ENCODE results near the gene HSD17B8. TPM values are rescaled to one million over a fixed set of nuclear protein-coding genes. Genes with fewer than 3 reads are reported as not detected.
A peak's percentile ranks its signal among the peaks of the same experiment; 100 is the strongest.

The HSD17B8 gene
- total RNA-seq, 1 experiment from 2014 or later = 4.2 TPM

DNA sequence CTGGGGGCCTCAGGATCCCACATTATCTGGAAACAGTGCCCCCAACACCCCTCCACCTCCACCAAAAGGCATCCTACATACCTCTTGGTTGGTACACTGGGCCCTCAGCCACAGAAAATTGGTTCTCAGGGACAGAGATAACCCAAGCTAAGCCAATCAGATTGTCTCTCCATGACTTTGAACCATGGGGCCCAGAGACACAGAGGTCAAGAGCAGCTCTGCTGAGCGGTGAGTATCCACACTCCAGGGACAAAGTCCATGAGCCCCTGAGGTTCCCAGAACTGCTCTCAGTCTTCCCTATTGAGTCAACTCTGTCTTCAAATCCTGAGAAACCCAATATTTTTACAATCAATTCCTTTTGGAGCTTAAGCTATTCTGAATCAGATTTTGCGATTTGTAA, 47.5 kb upstream of the HSD17B8 start:
- Histone ChIP-seq H3K9me3 (ENCODE audit: low read length) (no peaks in the 10 kb centered on the region), H3F3A (ENCODE audit: low read length, unreplicated experiment) (no peaks in the 10 kb centered on the region), H4K20me1 (ENCODE audit: low read length) (no peaks in the 10 kb centered on the region), H3K4me1 (ENCODE audit: insufficient read depth, low read length) (peaks cover 13% of the 10 kb centered on the region), H3K36me3 (ENCODE audit: low read depth, low read length) (no peaks in the 10 kb centered on the region), H3K9ac (ENCODE audit: low read length) (no peak overlapping the region), H3K27me3 (ENCODE audit: low read length) (no peaks in the 10 kb centered on the region), H3K4me2 (ENCODE audit: low read length) (no peak overlapping the region), H2AFZ (ENCODE audit: low read length) (no peak overlapping the region), H3K79me2 (ENCODE audit: low read length) (no peaks in the 10 kb centered on the region), H3K4me3 (ENCODE audit: low read length) (no peak overlapping the region), H3K27ac (ENCODE audit: low read length) (no peak overlapping the region), H3K9me2 (replicated peaks; ENCODE audit: low read length) (no peaks in the 10 kb centered on the region)
- POLR2A ChIA-PET (ENCODE audit: unreplicated experiment) = no interaction called here
- DNase-seq (no peak), ATAC-seq (no peak)
- TF ChIP-seq EZH2 (IDR thresholded peaks at IDR 0.05; ENCODE audit: low read length, unreplicated experiment) (no peak), EZH2phosphoT487 (IDR thresholded peaks at IDR 0.05; ENCODE audit: borderline replicate concordance, low read length) (no peak), CTCF (conservative IDR thresholded peaks at IDR 0.05; ENCODE audit: low read depth, low read length) (no peak)
- no TSS peak for BruUV-seq (replicated peaks)
- intact Hi-C loops (cut with micrococcal nuclease) = no loop called here
- CTCF ChIA-PET = no interaction called here

DNA sequence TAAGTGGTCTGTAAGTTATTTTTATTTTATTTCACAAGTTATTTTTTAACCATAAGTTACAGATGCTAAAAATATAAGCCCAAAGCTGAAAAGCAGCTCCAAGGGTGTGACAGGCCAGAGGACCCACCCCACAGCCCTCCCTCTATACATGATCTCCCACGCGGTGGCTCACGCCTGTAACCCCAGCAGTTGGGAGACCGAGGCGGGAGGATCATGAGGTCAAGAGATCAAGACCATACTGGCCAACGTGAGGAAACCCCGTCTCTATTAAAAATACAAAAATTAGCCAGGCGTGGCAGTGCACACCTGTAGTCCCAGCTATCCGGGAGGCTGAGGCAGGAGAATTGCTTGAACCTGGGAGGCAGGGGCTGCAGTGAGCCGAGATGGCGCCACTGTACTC, 44.4 kb upstream of the HSD17B8 start:
- no peak overlapping the region for H3K4me3 ChIP-seq (ENCODE audit: low read length)
- peaks cover 18% of the 10 kb centered on the region for H3K4me1 ChIP-seq (ENCODE audit: insufficient read depth, low read length)
- no peaks in the 10 kb centered on the region for H3K9me2 ChIP-seq (replicated peaks; ENCODE audit: low read length)
- BruUV-seq (replicated peaks) = no TSS peak
- H2AFZ ChIP-seq (ENCODE audit: low read length) = no peak overlapping the region
- ChIA-PET POLR2A (ENCODE audit: unreplicated experiment) (no interaction called here), CTCF (no interaction called here)
- no peak for DNase-seq
- H3K79me2 ChIP-seq (ENCODE audit: low read length) = no peaks in the 10 kb centered on the region
- no peaks in the 10 kb centered on the region for H4K20me1 ChIP-seq (ENCODE audit: low read length)
- no peaks in the 10 kb centered on the region for H3F3A ChIP-seq (ENCODE audit: low read length, unreplicated experiment)
- H3K4me2 ChIP-seq (ENCODE audit: low read length) = no peak overlapping the region
- TF ChIP-seq CTCF (conservative IDR thresholded peaks at IDR 0.05; ENCODE audit: low read depth, low read length) (no peak), EZH2 (IDR thresholded peaks at IDR 0.05; ENCODE audit: low read length, unreplicated experiment) (no peak)
- H3K9ac ChIP-seq (ENCODE audit: low read length) = no peak overlapping the region
- intact Hi-C loops (cut with micrococcal nuclease) = loop anchor here (2.0 to 5.0 kb wide), 2 partner anchors 37 to 89 kb away; no protein-coding TSS in a partner anchor
- H3K27ac ChIP-seq (ENCODE audit: low read length) = no peak overlapping the region
- no peaks in the 10 kb centered on the region for H3K36me3 ChIP-seq (ENCODE audit: low read depth, low read length)
- no peaks in the 10 kb centered on the region for H3K9me3 ChIP-seq (ENCODE audit: low read length)
- no peaks in the 10 kb centered on the region for H3K27me3 ChIP-seq (ENCODE audit: low read length)
- no peak for ATAC-seq

DNA sequence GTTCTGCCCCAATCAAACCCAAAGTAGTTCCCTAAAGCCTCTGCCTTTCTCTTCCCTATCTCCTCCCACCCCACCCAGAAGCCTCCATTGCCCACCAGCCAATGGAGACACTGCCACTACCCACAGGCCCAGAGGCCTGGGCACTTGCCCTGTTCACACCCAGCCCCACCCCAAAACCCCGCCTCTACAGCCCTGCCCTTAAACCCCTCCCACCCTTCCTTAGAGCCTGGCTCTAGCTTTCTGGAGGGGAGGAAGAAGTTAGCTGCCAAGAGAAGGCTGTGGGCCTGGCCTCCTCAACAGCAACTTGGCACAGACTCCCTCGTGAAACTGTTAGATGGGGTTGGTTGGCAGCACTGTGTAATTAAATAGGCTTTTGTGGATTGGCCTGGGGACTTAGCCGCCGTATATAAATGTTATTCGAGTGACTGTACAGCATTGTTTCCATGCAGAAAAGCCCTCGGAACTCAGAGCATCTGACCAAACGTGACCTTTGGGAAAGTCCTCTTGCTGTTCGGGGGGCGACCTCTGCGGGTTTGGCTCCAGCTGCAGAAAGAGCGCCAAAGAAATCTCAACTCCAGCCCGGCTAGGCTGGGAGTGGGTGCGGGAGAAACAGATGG, 43.6 kb upstream of the HSD17B8 start:
- H4K20me1 ChIP-seq (ENCODE audit: low read length) = no peaks in the 10 kb centered on the region
- H3K9ac ChIP-seq (ENCODE audit: low read length) = peak overlapping the region; percentile 71
- peak; percentile 89 for DNase-seq
- peak overlapping the region; percentile 38 for H3K27ac ChIP-seq (ENCODE audit: low read length)
- peak overlapping the region; percentile 93 for H2AFZ ChIP-seq (ENCODE audit: low read length)
- no peaks in the 10 kb centered on the region for H3K9me3 ChIP-seq (ENCODE audit: low read length)
- no TSS peak for BruUV-seq (replicated peaks)
- no peaks in the 10 kb centered on the region for H3K27me3 ChIP-seq (ENCODE audit: low read length)
- H3K4me3 ChIP-seq (ENCODE audit: low read length) = peak overlapping the region; percentile 69
- no peaks in the 10 kb centered on the region for H3K9me2 ChIP-seq (replicated peaks; ENCODE audit: low read length)
- peak; percentile 84 for ATAC-seq
- ChIA-PET CTCF (interaction anchor here (0.9 kb wide), 1 partner anchor 87 kb away, joined by 3 read pairs; no protein-coding TSS in a partner anchor), POLR2A (ENCODE audit: unreplicated experiment) (interaction anchor here (0.6 to 0.7 kb wide), 2 partner anchors 151 to 289 kb away, joined by 3 to 6 read pairs; no protein-coding TSS in a partner anchor)
- peak overlapping the region; percentile 95 for H3K4me2 ChIP-seq (ENCODE audit: low read length)
- peaks cover 18% of the 10 kb centered on the region for H3K4me1 ChIP-seq (ENCODE audit: insufficient read depth, low read length)
- H3K79me2 ChIP-seq (ENCODE audit: low read length) = no peaks in the 10 kb centered on the region
- H3F3A ChIP-seq (ENCODE audit: low read length, unreplicated experiment) = no peaks in the 10 kb centered on the region
- intact Hi-C loops (cut with micrococcal nuclease) = loop anchor here (2.0 to 5.0 kb wide), 2 partner anchors 36 to 88 kb away; no protein-coding TSS in a partner anchor
- no peaks in the 10 kb centered on the region for H3K36me3 ChIP-seq (ENCODE audit: low read depth, low read length)
- no peak for TF ChIP-seq EZH2phosphoT487 (IDR thresholded peaks at IDR 0.05; ENCODE audit: borderline replicate concordance, low read length)

All from PC-3 (cell line).